Mesenchymal stem cell (in vitro differentiated cells and primary cell): ENCODE results near the gene SMG1.

Source experiments
- DNase-seq: peaks from one replicate; pipeline ENCODE4 v3.0.0-alpha.2; 2013
- H2AFZ ChIP-seq: one replicate; pipeline ENCODE4 v1.6.1; 2013; ENCODE audit warnings: low read depth, mild to moderate bottlenecking, control low read depth, inconsistent platforms, low read length, moderate library complexity
- H2AK5ac ChIP-seq: 2 replicates; pipeline ENCODE4 v1.6.1; 2013; ENCODE audit warnings: low read length, moderate library complexity, mild to moderate bottlenecking, inconsistent platforms; ENCODE audit not compliant: severe bottlenecking
- H2BK120ac ChIP-seq: one replicate; pipeline ENCODE4 v1.6.1; 2013; ENCODE audit warnings: low read depth, mild to moderate bottlenecking, inconsistent platforms, low read length, moderate library complexity
- H2BK12ac ChIP-seq, 2 experiments: one replicate each; pipeline ENCODE4 v1.6.1; 2013; ENCODE audit warnings: inconsistent platforms in 2 of 2, low read length in 2 of 2, mild to moderate bottlenecking in 2 of 2, moderate library complexity in 2 of 2, control low read depth in 1 of 2
- H2BK15ac ChIP-seq: one replicate; pipeline ENCODE4 v1.6.1; 2013; ENCODE audit warnings: mild to moderate bottlenecking, low read depth, inconsistent platforms; ENCODE audit not compliant: poor library complexity, severe bottlenecking
- H2BK5ac ChIP-seq: 2 replicates; pipeline ENCODE4 v1.6.1; 2013; ENCODE audit warnings: low read depth, mild to moderate bottlenecking, low read length, control low read depth, inconsistent platforms; ENCODE audit not compliant: poor library complexity, severe bottlenecking
- H3K14ac ChIP-seq, 2 experiments: one replicate each; pipeline ENCODE4 v1.6.1; 2013; ENCODE audit warnings: inconsistent platforms in 2 of 2, low read length in 2 of 2, control low read depth in 1 of 2, mild to moderate bottlenecking in 1 of 2, moderate library complexity in 1 of 2
- H3K18ac ChIP-seq, 2 experiments: one replicate each; pipeline ENCODE4 v1.6.1; 2013; ENCODE audit warnings: inconsistent platforms in 2 of 2, low read length in 2 of 2, control low read depth in 1 of 2, low read depth in 1 of 2, mild to moderate bottlenecking in 1 of 2
- H3K23ac ChIP-seq, 2 experiments: one replicate each; pipeline ENCODE4 v1.6.1; 2013; ENCODE audit warnings: inconsistent platforms in 2 of 2, low read length in 2 of 2, mild to moderate bottlenecking in 2 of 2, moderate library complexity in 2 of 2, control low read depth in 1 of 2
- H3K27ac ChIP-seq: 2 replicates; pipeline ENCODE4 v1.5.1; 2013; ENCODE audit warnings: mild to moderate bottlenecking, moderate library complexity, low read length, control low read depth, inconsistent platforms; ENCODE audit not compliant: poor library complexity, severe bottlenecking
- H3K27me3 ChIP-seq, 2 experiments: 2 replicates each; pipeline versions ENCODE4 v1.6.1 to v1.7.0; 2013; ENCODE audit warnings: low read length in 2 of 2, mild to moderate bottlenecking in 2 of 2, moderate library complexity in 2 of 2, control low read depth in 1 of 2, inconsistent platforms in 1 of 2; ENCODE audit not compliant: control insufficient read depth in 1 of 2, insufficient read depth in 1 of 2
- H3K36me3 ChIP-seq, 2 experiments: 2 replicates each; pipeline versions ENCODE4 v1.6.1 to v1.7.0; 2013; ENCODE audit warnings: low read length in 2 of 2, control low read depth in 1 of 2, inconsistent platforms in 1 of 2, low read depth in 1 of 2, mild to moderate bottlenecking in 1 of 2; ENCODE audit not compliant: insufficient read depth in 2 of 2, control insufficient read depth in 1 of 2
- H3K4ac ChIP-seq, 2 experiments: one replicate each; pipeline ENCODE4 v1.6.1; 2013; ENCODE audit warnings: inconsistent platforms in 2 of 2, low read length in 2 of 2, mild to moderate bottlenecking in 2 of 2, moderate library complexity in 2 of 2, control low read depth in 1 of 2, low read depth in 1 of 2
- H3K4me1 ChIP-seq: 2 replicates; pipeline ENCODE4 v1.6.1; 2013; ENCODE audit warnings: low read depth, low read length, control low read depth; ENCODE audit not compliant: control insufficient read depth, insufficient read depth
- H3K4me2 ChIP-seq: 2 replicates; pipeline ENCODE4 v1.6.1; 2013; ENCODE audit warnings: low read length, mild to moderate bottlenecking, inconsistent platforms; ENCODE audit not compliant: poor library complexity, severe bottlenecking
- H3K4me3 ChIP-seq, 2 experiments: 2 replicates each; pipeline versions ENCODE4 v1.5.1 to v1.7.0; 2013; ENCODE audit warnings: low read length in 2 of 2, mild to moderate bottlenecking in 2 of 2, control low read depth in 1 of 2, low read depth in 1 of 2; ENCODE audit not compliant: insufficient read depth in 1 of 2
- H3K79me1 ChIP-seq: replicated peaks from 2 replicates; pipeline ENCODE4 v1.6.1; 2013; ENCODE audit warnings: mild to moderate bottlenecking, control low read depth, low read length, inconsistent platforms; ENCODE audit not compliant: poor library complexity, severe bottlenecking
- H3K9ac ChIP-seq: 2 replicates; pipeline ENCODE4 v1.7.0; 2013; ENCODE audit warnings: mild to moderate bottlenecking, low read length, moderate library complexity
- H3K9me3 ChIP-seq: 2 replicates; pipeline ENCODE4 v1.7.0; 2013; ENCODE audit warnings: mild to moderate bottlenecking, low read length; ENCODE audit not compliant: control insufficient read depth
- H4K8ac ChIP-seq: one replicate; pipeline ENCODE4 v1.6.1; 2013; ENCODE audit warnings: inconsistent platforms, mild to moderate bottlenecking, low read length, moderate library complexity
- H4K91ac ChIP-seq: one replicate; pipeline ENCODE4 v1.6.1; 2013; ENCODE audit warnings: mild to moderate bottlenecking, low read length, inconsistent platforms
- WGBS: methylation state at CpG from one replicate; pipeline ENCODE4 v1.1.7; 2013; ENCODE audit warnings: mixed read lengths; 5-methylcytosine and 5-hydroxymethylcytosine counted together

Gene SMG1

DNA sequence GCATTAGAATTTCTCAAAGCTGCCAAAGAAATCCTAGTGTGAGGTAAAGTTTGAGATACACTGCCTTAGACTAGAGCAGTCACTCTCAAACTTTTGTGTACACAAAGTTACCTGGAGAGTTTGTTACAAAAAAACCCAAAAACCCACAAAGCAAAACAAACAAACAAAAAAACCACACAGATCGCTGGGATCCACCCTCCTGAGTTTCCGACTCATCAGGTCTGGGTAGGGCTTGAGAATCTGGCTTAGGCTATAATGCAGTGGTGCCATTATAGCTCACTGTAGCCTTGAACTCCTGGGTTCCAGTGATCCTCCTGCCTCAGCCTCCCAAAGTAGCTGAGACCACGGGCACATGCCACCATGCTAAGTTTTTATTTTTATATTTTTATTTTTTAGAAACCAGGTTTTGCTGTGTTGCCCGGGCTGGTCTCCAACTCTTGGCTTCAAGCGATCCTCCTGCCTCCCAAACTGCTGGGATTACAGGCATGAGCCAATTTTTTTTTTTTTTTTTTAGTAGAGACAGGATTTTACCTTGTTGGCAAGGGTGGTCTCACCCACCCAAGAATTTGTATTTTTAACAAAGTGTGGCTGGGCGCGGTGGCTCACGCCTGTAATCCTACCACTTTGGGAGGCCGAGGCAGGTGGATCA, 22.3 kb upstream of the SMG1 start:
- no peak overlapping the region for H3K4ac ChIP-seq
- H2BK12ac ChIP-seq: no peak overlapping the region
- no peak overlapping the region for H2AFZ ChIP-seq
- H3K27me3 ChIP-seq: no peaks in the 10 kb centered on the region
- no peak overlapping the region for H3K23ac ChIP-seq
- H4K91ac ChIP-seq: no peak overlapping the region
- 92% methylated on average over 8 of the region's 9 CpGs for WGBS
- H3K14ac ChIP-seq: no peak overlapping the region
- H3K4me1 ChIP-seq: no peaks in the 10 kb centered on the region
- H2AK5ac ChIP-seq: no peak overlapping the region
- H3K9me3 ChIP-seq: no peaks in the 10 kb centered on the region
- DNase-seq: no peak
- no peak overlapping the region for H2BK120ac ChIP-seq
- H4K8ac ChIP-seq: no peak overlapping the region
- H3K79me1 ChIP-seq: no peaks in the 10 kb centered on the region
- H3K4me3 ChIP-seq: no peak overlapping the region
- H2BK5ac ChIP-seq: no peak overlapping the region
- no peak overlapping the region for H3K27ac ChIP-seq
- H3K9ac ChIP-seq: no peak overlapping the region
- no peak overlapping the region for H3K18ac ChIP-seq
- no peak overlapping the region for H2BK15ac ChIP-seq
- H3K36me3 ChIP-seq: no peaks in the 10 kb centered on the region
- H3K4me2 ChIP-seq: no peak overlapping the region

DNA sequence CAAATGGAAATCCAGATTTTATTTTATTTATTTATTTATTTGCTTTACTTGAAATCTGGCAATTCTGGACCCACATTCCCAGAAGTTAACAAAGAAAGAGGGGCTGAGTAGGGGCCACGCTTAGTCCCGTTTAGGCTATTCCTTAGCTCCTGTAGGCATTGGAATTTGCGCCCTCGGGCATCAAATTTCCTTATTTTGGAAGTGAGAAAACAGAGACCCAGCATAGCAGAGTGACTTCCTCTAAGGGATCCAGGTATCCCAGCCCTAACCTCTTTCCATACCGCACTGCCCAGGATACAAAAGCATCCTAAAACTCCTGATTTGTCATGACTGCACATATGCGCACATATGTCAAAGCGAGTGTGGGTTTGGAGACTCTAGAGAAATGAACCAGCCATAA, 19.0 kb upstream of the SMG1 start:
- Histone ChIP-seq H2BK12ac (no peak overlapping the region), H3K18ac (no peak overlapping the region), H3K36me3 (no peaks in the 10 kb centered on the region), H3K4me1 (no peaks in the 10 kb centered on the region), H3K4me3 (no peak overlapping the region), H3K4me2 (no peak overlapping the region), H3K23ac (no peak overlapping the region), H4K8ac (no peak overlapping the region), H2AFZ (no peak overlapping the region), H3K14ac (no peak overlapping the region), H3K79me1 (no peaks in the 10 kb centered on the region), H3K9me3 (no peaks in the 10 kb centered on the region), H3K27ac (no peak overlapping the region), H2AK5ac (no peak overlapping the region), H3K9ac (no peak overlapping the region), H4K91ac (no peak overlapping the region), H2BK15ac (no peak overlapping the region), H2BK5ac (no peak overlapping the region), H3K4ac (no peak overlapping the region), H2BK120ac (no peak overlapping the region), H3K27me3 (no peaks in the 10 kb centered on the region)
- WGBS: 80% methylated on average over 5 of the region's 7 CpGs
- DNase-seq: no peak

DNA sequence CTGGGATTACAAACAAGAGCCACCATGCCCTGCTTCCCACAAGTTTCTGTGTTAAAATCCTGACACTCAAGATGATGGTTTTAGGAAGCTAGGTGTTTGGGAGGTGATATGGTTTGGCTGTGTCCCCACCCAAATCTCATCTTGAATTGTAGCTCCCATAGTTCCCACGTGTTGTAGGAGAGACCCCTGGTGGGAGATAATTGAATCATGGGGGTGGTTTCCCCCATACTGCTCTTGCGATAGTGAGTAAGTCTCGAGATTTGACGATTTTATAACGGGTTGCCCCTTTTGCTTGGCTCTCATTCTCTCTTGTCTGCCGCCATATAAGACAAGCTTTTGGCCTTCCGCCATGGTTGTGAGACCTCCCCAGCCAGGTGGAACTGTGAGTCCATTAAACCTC, 17.2 kb upstream of the SMG1 start:
- Histone ChIP-seq H3K18ac (no peak overlapping the region), H2AK5ac (no peak overlapping the region), H3K36me3 (no peaks in the 10 kb centered on the region), H3K4me2 (no peak overlapping the region), H2BK12ac (no peak overlapping the region), H2BK15ac (no peak overlapping the region), H4K91ac (no peak overlapping the region), H2BK120ac (no peak overlapping the region), H2BK5ac (no peak overlapping the region), H4K8ac (no peak overlapping the region), H3K23ac (no peak overlapping the region), H3K14ac (no peak overlapping the region), H3K9me3 (no peaks in the 10 kb centered on the region), H2AFZ (no peak overlapping the region), H3K9ac (no peak overlapping the region), H3K4ac (no peak overlapping the region), H3K79me1 (no peaks in the 10 kb centered on the region), H3K4me1 (no peaks in the 10 kb centered on the region), H3K4me3 (no peak overlapping the region), H3K27me3 (no peaks in the 10 kb centered on the region), H3K27ac (no peak overlapping the region)
- DNase-seq: no peak
- WGBS: 91% methylated on average over 6 of the region's 7 CpGs

DNA sequence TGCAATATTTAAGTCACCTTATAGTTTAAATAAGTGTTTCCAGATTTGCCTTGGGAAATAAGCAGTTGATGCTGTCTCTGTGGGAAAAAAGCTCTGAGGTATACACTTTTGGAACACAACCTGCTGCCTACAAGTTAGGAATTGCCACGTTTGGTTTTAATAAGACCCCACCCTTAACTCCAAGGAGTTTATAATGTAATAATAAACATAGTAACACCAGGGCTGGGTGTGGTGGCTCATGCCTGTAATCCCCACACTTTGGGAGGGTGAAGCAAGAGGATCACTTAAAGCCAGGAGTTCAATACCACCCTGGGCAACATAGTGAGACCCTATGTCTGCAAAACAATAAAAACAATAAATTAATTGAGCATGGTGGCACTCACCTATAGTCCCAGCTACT, 15.9 kb upstream of the SMG1 start:
- Histone ChIP-seq H3K36me3 (no peaks in the 10 kb centered on the region), H3K9me3 (no peaks in the 10 kb centered on the region), H3K27me3 (no peaks in the 10 kb centered on the region), H4K91ac (no peak overlapping the region), H3K9ac (no peak overlapping the region), H3K23ac (no peak overlapping the region), H2BK120ac (no peak overlapping the region), H2BK12ac (no peak overlapping the region), H3K4ac (no peak overlapping the region), H3K14ac (no peak overlapping the region), H3K27ac (no peak overlapping the region), H2AFZ (no peak overlapping the region), H3K79me1 (no peaks in the 10 kb centered on the region), H3K4me3 (no peak overlapping the region), H3K4me1 (no peaks in the 10 kb centered on the region), H2AK5ac (no peak overlapping the region), H2BK5ac (no peak overlapping the region), H3K4me2 (no peak overlapping the region), H3K18ac (no peak overlapping the region), H4K8ac (no peak overlapping the region), H2BK15ac (no peak overlapping the region)
- no CpG with 5 or more reads among the region's 1 CpG for WGBS
- DNase-seq: no peak
